ENCODE measurements around the gene STK35. TPM values are rescaled to one million over a fixed set of nuclear protein-coding genes. Genes with fewer than 3 reads are reported as not detected.

The STK35 gene
- total and polyA plus RNA-seq, 7 donors = 4.8 to 16.8 (median 13.6) TPM

GRCh38 chr20:2172305-2173175 lies 70.9 kb downstream of the STK35 start:
- H3K4me1 ChIP-seq = peaks cover 0 to 4% (median 2%) of the 10 kb centered on the region in 4 donors
- intact Hi-C loops (cut with DNase I) = loop anchor here (1.0 to 5.0 kb wide), 5 partner anchors 70 to 408 kb away; partner anchors contain the start of gene STK35
- TF ChIP-seq POLR2A (IDR thresholded peaks at IDR 0.05) (no peak), POLR2AphosphoS5 (IDR thresholded peaks at IDR 0.05) (no peak), CTCF (IDR thresholded peaks at IDR 0.05) (peak; percentile 90 to 92 (median 91))
- H3K27ac ChIP-seq = no peak overlapping the region
- H3K4me3 ChIP-seq = no peak overlapping the region
- no peaks in the 10 kb centered on the region for H3K9me3 ChIP-seq
- peak; percentile 87 for DNase-seq
- 16 to 25% methylated on average over 17 of the region's 17 CpGs for WGBS, 2 donors
- no peaks in the 10 kb centered on the region for H3K36me3 ChIP-seq
- H3K27me3 ChIP-seq = peaks cover 0 to 5% (median 0%) of the 10 kb centered on the region in 3 donors

- no peak for DNase-seq
- Histone ChIP-seq H3K27me3 (peaks cover 0 to 5% (median 0%) of the 10 kb centered on the region in 3 donors), H3K4me1 (peaks cover 0 to 4% (median 2%) of the 10 kb centered on the region in 4 donors), H3K4me3 (no peak overlapping the region), H3K9me3 (no peaks in the 10 kb centered on the region), H3K27ac (no peak overlapping the region), H3K36me3 (no peaks in the 10 kb centered on the region)
- intact Hi-C loops (cut with DNase I) = loop anchor here (2.0 to 5.0 kb wide), 4 partner anchors 71 to 408 kb away; partner anchors contain the start of gene STK35
- TF ChIP-seq POLR2AphosphoS5 (IDR thresholded peaks at IDR 0.05) (no peak), EP300 (IDR thresholded peaks at IDR 0.05) (no peak), CTCF (IDR thresholded peaks at IDR 0.05) (no peak), POLR2A (IDR thresholded peaks at IDR 0.05) (no peak)
- 62 to 73% methylated on average over 6 of the region's 6 CpGs for WGBS, 2 donors
These were observed 71.6 kb downstream of the STK35 start for GRCh38 chr20:2173186-2173585.

- WGBS, 2 donors = 80 to 88% methylated on average over 3 of the region's 3 CpGs
- intact Hi-C loops (cut with DNase I) = loop anchor here (5.0 kb wide), 3 partner anchors 72 to 272 kb away; partner anchors contain the start of gene STK35
- Histone ChIP-seq H3K4me1 (peaks cover 0 to 4% (median 2%) of the 10 kb centered on the region in 4 donors), H3K36me3 (no peaks in the 10 kb centered on the region), H3K9me3 (no peaks in the 10 kb centered on the region), H3K4me3 (no peak overlapping the region), H3K27me3 (peaks cover 0 to 5% (median 0%) of the 10 kb centered on the region in 3 donors), H3K27ac (no peak overlapping the region)
- DNase-seq = no peak
- no peak for TF ChIP-seq POLR2AphosphoS5 (IDR thresholded peaks at IDR 0.05)
- no peak for TF ChIP-seq POLR2A (IDR thresholded peaks at IDR 0.05)
- TF ChIP-seq EP300 (IDR thresholded peaks at IDR 0.05) = no peak
- no peak for TF ChIP-seq CTCF (IDR thresholded peaks at IDR 0.05)
These were observed 72.4 kb downstream of the STK35 start for GRCh38 chr20:2174067-2174466.

- peaks cover 0 to 4% (median 2%) of the 10 kb centered on the region in 4 donors for H3K4me1 ChIP-seq
- TF ChIP-seq EP300 (IDR thresholded peaks at IDR 0.05) (no peak), POLR2AphosphoS5 (IDR thresholded peaks at IDR 0.05) (no peak), POLR2A (IDR thresholded peaks at IDR 0.05) (no peak)
- intact Hi-C loops (cut with DNase I) = no loop called here
- 66 to 83% methylated on average over 9 of the region's 9 CpGs for WGBS, 2 donors
- no peaks in the 10 kb centered on the region for H3K36me3 ChIP-seq
- no peak overlapping the region for H3K27ac ChIP-seq
- H3K4me3 ChIP-seq = no peak overlapping the region
- peaks cover 0 to 5% (median 0%) of the 10 kb centered on the region in 3 donors for H3K27me3 ChIP-seq
- no peaks in the 10 kb centered on the region for H3K9me3 ChIP-seq
- DNase-seq = no peak
These were observed 75.3 kb downstream of the STK35 start for GRCh38 chr20:2176946-2177345.
